HepG2 (cell line): Measurements from ENCODE around the gene OXLD1. TPM values are rescaled to one million over a fixed set of nuclear protein-coding genes. Genes with fewer than 3 reads are reported as not detected.

Experiments used
- BHLHE40 ChIP-seq: IDR thresholded peaks from 2 replicates; pipeline ENCODE4 v1.6.1; 2011; ENCODE audit warnings: low read length, improper control_type of control experiment
- CTCF ChIP-seq: sonication (generic); formaldehyde crosslinking; IDR thresholded peaks from 2 replicates; pipeline ENCODE4 v1.5.0; 2020; ENCODE audit warnings: mild to moderate bottlenecking, missing genetic modification reagents, moderate library complexity
- DNMT3B ChIP-seq: conservative IDR thresholded peaks from 2 replicates; pipeline ENCODE4 v1.6.1; 2016; ENCODE audit warnings: missing biosample characterization, control low read depth
- E2F2 ChIP-seq: sonication (generic); formaldehyde crosslinking; IDR thresholded peaks from 2 replicates; pipeline ENCODE4 v1.4.0; 2020; ENCODE audit warnings: missing genetic modification reagents, borderline replicate concordance
- ESRRA ChIP-seq: sonication (generic); formaldehyde crosslinking; IDR thresholded peaks from 2 replicates; pipeline ENCODE4 v1.5.1; 2020; ENCODE audit warnings: mild to moderate bottlenecking, low read depth, missing genetic modification reagents
- FOXK1 ChIP-seq: sonication (generic); formaldehyde crosslinking; IDR thresholded peaks from 2 replicates; pipeline ENCODE4 v1.4.0; 2020; ENCODE audit warnings: low read depth, missing genetic modification reagents, borderline replicate concordance
- HDAC1 ChIP-seq: sonication (generic); formaldehyde crosslinking; IDR thresholded peaks from 2 replicates; pipeline ENCODE4 v1.5.1; 2020; ENCODE audit warnings: mild to moderate bottlenecking, missing genetic modification reagents
- HOXA9 ChIP-seq: sonication (generic); formaldehyde crosslinking; IDR thresholded peaks from 2 replicates; pipeline ENCODE4 v1.8.1; 2022; ENCODE audit warnings: missing genetic modification reagents, mild to moderate bottlenecking, moderate library complexity, borderline replicate concordance
- KAT2B ChIP-seq: fragments of 150-350 bp; IDR thresholded peaks from 2 replicates; pipeline ENCODE4 v1.6.1; 2014; ENCODE audit warnings: low read depth, low read length, borderline replicate concordance
- KAT8 ChIP-seq: IDR thresholded peaks from 2 replicates; pipeline ENCODE4 v1.6.1; 2016; ENCODE audit warnings: missing genetic modification reagents, missing compliant biosample characterization
- KDM6A ChIP-seq: IDR thresholded peaks from 2 replicates; pipeline ENCODE4 v1.6.1; 2016; ENCODE audit warnings: low read depth
- LCORL ChIP-seq, 2 experiments: fragments of 450-650 bp in 1 of 2; sonication (generic) in 1 of 2; formaldehyde crosslinking in 1 of 2; IDR thresholded peaks; 2 replicates each; pipeline versions ENCODE4 v1.5.0 to v1.6.1; 2017 to 2020; ENCODE audit warnings: antibody characterized with exemption in 1 of 2, missing genetic modification reagents in 1 of 2
- NFIB ChIP-seq: sonication (generic); formaldehyde crosslinking; IDR thresholded peaks from 2 replicates; pipeline ENCODE4 v1.9.0; 2021; ENCODE audit warnings: missing genetic modification reagents, mild to moderate bottlenecking, borderline replicate concordance
- REXO4 ChIP-seq: sonication (generic); formaldehyde crosslinking; IDR thresholded peaks from 2 replicates; pipeline ENCODE4 v1.8.0; 2022; ENCODE audit warnings: missing genetic modification reagents, mild to moderate bottlenecking, borderline replicate concordance
- TIGD3 ChIP-seq: sonication (generic); formaldehyde crosslinking; IDR thresholded peaks from 2 replicates; pipeline ENCODE4 v1.5.1; 2020; ENCODE audit warnings: mild to moderate bottlenecking, missing genetic modification reagents, borderline replicate concordance
- TRIM22 ChIP-seq: fragments of 450-650 bp; IDR thresholded peaks from 2 replicates; pipeline ENCODE4 v1.6.1; 2017
- TRIM24 ChIP-seq: sonication (generic); formaldehyde crosslinking; IDR thresholded peaks from 2 replicates; pipeline ENCODE4 v1.8.0; 2022; ENCODE audit warnings: mild to moderate bottlenecking, missing genetic modification reagents
- ZC3H4 ChIP-seq: sonication (generic); formaldehyde crosslinking; IDR thresholded peaks from 2 replicates; pipeline ENCODE4 v1.4.0; 2020; ENCODE audit warnings: missing genetic modification reagents, borderline replicate concordance
- ZFP82 ChIP-seq: sonication (generic); formaldehyde crosslinking; IDR thresholded peaks from 2 replicates; pipeline ENCODE4 v1.5.1; 2020; ENCODE audit warnings: mild to moderate bottlenecking, missing genetic modification reagents, borderline replicate concordance
- ZNF75D ChIP-seq: sonication (generic); formaldehyde crosslinking; IDR thresholded peaks from 2 replicates; pipeline ENCODE4 v1.8.1; 2023; ENCODE audit warnings: missing genetic modification reagents, mild to moderate bottlenecking, borderline replicate concordance
- polyA plus RNA-seq, 8 experiments: library from polyadenylated mRNA; depleted of rRNA in 3 of 8; stranded (reverse) in 7 of 8; unstranded in 1 of 8; fragments of >200 nt; fragmentation: Illumina TruSeq in 4 of 8; extraction: Trizol in 4 of 8; gene quantifications; 2 replicates each; pipeline versions ENCODE4 v1.2.1 to v1.2.3, GENCODE V29; 2011 to 2016; ENCODE audit warnings: low read depth in 4 of 8, missing spikeins in 1 of 8, mixed read lengths in 1 of 8; ENCODE audit not compliant: insufficient read depth in 1 of 8
- total RNA-seq, 5 experiments: library from RNA; depleted of rRNA; stranded (reverse); fragments of >200 nt; fragmentation: Illumina TruSeq; extraction: Trizol; gene quantifications; 2 replicates each; pipeline ENCODE4 v1.2.3, GENCODE V29; 2016; ENCODE audit warnings: low read depth in 1 of 5
- TF ChIP-seq, protein P1 (sequence below): sonication (generic); formaldehyde crosslinking; IDR thresholded peaks from 2 replicates; pipeline ENCODE4 v1.5.0; 2020; ENCODE audit warnings: mild to moderate bottlenecking, missing genetic modification reagents

Gene OXLD1
- total and polyA plus RNA-seq, 2 of the 13 experiments (the other 11 are each of a cell fraction or from before 2014, with no cell fraction given) = 27.1 to 37.5 TPM

GRCh38 chr17:81636505-81637288 is 29.7 kb downstream of the OXLD1 start, which contains the start of the genes NPLOC4 and TSPAN10 (continued):
- no peak for TF ChIP-seq TIGD3 (CRISPR knock-in tag)
- no peak for TF ChIP-seq ZNF75D (CRISPR knock-in tag)
- TF ChIP-seq TRIM22 = no peak
- no peak for TF ChIP-seq DNMT3B (CRISPR knock-in tag)
- no peak for TF ChIP-seq E2F2 (CRISPR knock-in tag)
- TF ChIP-seq KDM6A (CRISPR knock-in tag) = no peak
- TF ChIP-seq KAT2B = no peak
- peak; percentile 26; the same call in 1 of the 2 replicates for TF ChIP-seq CTCF (CRISPR knock-in tag)
- TF ChIP-seq TRIM24 (CRISPR knock-in tag) = no peak
- peak; percentile 79; the same call in 1 of the 2 replicates for TF ChIP-seq HOXA9 (CRISPR knock-in tag)
- peak; percentile 92 for TF ChIP-seq FOXK1
- no peak; the same call in 1 of the 2 replicates for TF ChIP-seq ESRRA (CRISPR knock-in tag)
- TF ChIP-seq REXO4 (CRISPR knock-in tag) = no peak
- TF ChIP-seq HDAC1 = peak; percentile 94
- TF ChIP-seq ZFP82 (CRISPR knock-in tag) = no peak; the same call in 1 of the 2 replicates
- peak; percentile 58; the same call in 1 of the 2 replicates for TF ChIP-seq ZC3H4 (CRISPR knock-in tag)
- TF ChIP-seq BHLHE40 = peak; percentile 44; the same call in 1 of the 2 replicates
- TF ChIP-seq KAT8 (CRISPR knock-in tag) = peak; percentile 96
- TF ChIP-seq LCORL (IDR thresholded peaks at IDR 0.05) = no peak
- peak; percentile 53; the same call in 1 of the 2 replicates for TF ChIP-seq LCORL (CRISPR knock-in tag; IDR thresholded peaks at IDR 0.05)
- no peak for TF ChIP-seq NFIB (CRISPR knock-in tag)
- TF ChIP-seq, protein P1, sequence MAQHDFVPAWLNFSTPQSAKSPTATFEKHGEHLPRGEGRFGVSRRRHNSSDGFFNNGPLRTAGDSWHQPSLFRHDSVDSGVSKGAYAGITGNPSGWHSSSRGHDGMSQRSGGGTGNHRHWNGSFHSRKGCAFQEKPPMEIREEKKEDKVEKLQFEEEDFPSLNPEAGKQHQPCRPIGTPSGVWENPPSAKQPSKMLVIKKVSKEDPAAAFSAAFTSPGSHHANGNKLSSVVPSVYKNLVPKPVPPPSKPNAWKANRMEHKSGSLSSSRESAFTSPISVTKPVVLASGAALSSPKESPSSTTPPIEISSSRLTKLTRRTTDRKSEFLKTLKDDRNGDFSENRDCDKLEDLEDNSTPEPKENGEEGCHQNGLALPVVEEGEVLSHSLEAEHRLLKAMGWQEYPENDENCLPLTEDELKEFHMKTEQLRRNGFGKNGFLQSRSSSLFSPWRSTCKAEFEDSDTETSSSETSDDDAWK (CRISPR knock-in tag) = no peak
